DMS153 treated with DMSO at 0.1 percent for 48 hours (cell line): ENCODE data around the gene LETM1.

Experiments used
- DNase-seq: peaks from one replicate; lab custom pipeline; 2025; ENCODE audit not compliant: unreplicated experiment; lab: John Stamatoyannopoulos, UW

The LETM1 gene

GRCh38 chr4:1783015-1783414 lies 72.9 kb downstream of the LETM1 start:
- no peak for DNase-seq

DNA sequence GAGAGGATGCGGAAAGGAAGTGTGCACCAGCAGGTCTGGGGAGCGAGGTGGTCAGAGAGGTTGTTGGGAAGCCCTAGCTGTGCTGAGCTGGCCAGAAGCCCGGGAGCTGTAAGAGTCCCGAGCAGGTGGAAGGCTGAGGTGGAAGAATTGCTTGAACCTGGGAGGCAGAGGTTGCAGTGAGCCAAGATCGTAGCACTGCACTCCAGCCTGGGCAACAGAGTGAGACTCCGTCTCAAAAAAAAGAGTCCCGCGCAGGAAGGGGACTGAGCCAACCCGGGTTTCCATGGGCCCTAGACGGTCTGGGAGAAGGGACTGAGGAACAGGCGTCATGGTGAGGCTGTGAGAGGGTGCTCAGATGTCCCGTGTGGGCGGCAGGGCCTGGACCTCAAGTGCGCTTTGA lies 75.5 kb downstream of the LETM1 start:
- no peak for DNase-seq

GRCh38 chr4:1779588-1780382 lies 76.2 kb downstream of the LETM1 start:
- no peak for DNase-seq

DNA sequence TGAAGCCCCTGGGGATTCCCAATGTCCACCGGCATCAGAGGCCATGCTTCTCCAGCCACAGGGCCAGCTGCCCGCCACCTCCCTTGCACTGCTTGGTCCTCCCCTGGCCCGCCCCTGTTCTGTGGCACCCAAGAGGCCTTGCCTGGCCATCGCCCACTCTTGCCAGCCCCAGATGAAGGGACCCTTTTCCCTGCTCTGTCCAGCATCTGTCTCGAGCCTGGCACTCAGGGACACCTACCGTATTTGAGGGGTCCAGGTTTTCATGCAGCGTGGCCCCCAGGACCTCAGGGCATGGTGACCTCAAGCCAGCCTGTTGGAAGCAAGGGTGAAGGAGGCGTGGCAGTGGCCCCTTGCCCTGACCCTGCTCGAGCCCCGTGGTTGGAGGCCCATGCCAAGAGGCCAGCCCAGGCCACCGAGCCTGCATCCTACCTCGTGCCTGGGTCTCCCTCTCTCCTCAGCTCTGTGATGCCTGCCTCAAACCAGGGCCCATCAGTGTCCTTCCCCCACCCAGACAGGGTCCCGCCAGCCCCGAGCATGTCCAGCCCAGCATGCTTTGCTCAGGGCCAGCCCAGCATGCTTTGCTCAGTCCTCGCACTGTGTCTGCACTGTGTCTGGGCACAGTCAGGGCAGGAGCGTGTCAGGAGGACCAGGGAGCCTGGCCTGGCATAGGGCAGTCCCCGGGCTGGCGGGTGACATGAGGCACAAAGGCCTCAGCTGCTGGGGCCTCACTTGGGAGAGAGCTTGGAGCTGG lies 77.1 kb downstream of the LETM1 start:
- DNase-seq: no peak

GRCh38 chr4:1777822-1778641 lies 77.9 kb downstream of the LETM1 start:
- no peak for DNase-seq

GRCh38 chr4:1776521-1777161 lies 79.3 kb downstream of the LETM1 start:
- no peak for DNase-seq

DNA sequence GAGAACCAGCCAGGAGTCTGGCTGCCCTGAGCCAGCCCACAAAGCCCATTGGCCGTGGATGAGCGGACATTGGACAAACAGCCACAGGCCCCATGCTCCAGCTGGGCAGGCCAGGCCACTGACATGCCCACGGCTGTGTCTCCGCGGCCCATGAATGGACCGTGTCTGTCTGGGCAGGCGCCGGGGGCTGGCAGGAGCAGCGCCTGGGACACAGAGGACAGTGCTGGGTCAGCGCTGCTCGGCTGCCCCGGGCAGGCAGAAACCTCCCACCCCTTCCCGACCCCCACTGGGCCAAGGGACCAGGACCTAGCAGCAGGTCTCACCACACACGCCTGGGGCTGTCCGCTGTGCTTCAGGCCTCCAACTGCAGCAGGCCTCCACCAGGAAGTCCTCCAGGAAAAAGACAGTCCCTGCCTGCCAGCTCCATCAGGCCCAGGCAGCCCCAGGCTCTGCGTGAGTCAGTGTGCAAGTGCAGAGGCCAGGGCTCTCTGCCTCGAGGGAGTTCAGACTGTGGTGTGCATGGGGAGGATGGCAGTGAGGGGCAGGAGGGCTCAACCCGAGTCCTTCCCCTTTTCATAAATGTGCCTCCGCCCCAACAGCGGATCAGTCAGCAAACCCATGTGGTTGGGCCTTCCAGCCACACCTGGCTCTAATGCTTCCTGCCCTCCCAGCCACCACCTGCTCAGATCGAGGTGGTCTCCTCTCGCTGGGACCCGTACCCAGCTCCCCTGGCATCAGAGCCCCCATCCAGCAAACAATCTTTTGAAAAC lies 80.0 kb downstream of the LETM1 start:
- DNase-seq: no peak

DNA sequence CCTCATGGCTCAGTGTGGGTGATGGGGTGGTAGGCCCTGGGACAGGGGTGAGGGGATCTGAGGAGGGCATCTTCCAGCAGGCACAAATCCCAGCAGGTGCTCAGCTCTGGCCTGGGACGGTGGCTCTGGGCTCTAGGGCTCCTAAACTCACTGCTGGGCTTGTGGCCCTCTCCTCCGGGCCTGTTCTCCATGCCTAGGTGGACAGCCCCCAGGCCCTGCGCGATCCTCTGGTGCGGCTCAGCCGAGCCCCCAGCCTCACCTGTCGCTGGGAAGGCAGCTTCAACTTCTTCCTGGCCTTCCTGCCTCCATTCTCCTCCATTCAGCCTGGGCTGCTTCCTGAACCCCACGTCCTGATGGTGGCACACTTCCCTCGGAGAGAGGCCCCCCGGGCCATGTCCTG lies 82.2 kb downstream of the LETM1 start:
- DNase-seq: no peak

GRCh38 chr4:1772853-1773538 lies 83.0 kb downstream of the LETM1 start:
- DNase-seq: no peak

DNA sequence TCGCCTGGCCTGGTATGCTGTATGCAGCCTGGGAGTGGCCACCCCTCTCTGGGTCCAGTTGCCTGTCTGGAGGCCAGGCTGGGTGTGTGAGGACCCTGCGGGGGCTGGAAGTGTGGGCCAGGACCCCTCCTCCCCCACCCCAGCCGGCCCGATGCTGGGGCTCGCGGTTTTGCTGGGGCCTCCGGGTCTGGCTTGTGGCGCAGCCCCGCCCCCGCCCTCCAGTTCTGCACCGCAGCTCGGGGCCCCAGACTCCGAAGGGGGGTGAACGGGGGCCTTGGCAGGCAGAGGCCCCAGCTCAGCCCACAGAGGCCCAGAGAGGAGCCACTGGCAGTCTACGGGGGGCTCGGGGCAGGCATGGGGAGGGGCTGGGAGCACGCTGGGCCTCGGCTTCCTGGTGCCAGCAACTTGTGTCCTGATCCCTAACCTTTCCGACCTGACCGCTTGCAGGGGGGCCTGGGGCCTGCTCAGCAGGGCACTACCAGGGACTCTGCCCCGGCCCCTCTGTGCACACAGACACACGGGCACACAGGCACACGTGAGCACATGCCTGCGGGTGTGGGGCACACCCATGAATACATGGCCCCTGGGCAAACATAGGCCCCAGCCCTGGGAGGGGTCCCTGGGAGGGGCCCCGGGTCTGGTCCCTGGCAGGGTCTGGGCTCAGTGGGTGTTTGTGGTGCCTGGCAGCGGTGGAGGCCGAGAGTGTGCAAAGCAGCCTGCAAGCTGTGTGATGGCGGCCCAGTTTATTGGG lies 84.2 kb downstream of the LETM1 start:
- DNase-seq: no peak

DNA sequence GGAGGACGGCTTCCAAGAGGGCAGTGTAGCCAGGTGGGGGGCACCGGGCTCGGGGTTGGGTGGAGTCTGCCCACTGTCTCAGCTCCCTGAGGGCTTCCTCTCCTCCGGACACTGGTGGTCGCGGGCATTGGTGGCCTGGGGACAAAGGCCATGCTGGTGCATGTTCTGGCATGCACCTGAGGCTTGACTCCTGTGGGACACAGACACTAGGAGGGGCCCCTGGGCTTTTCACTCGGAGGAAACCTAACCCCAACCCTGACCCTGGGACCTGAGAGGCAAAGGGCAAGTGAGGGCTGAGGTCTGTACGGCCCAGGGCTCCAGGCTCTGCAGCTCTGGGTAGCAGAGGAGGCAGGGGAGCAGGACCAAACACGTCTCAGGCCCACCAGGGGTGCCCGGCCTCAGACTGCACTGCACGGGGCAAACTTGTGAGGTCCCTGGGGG lies 85.1 kb downstream of the LETM1 start:
- no peak for DNase-seq

GRCh38 chr4:1770245-1770644 lies 85.7 kb downstream of the LETM1 start:
- no peak for DNase-seq

DNA sequence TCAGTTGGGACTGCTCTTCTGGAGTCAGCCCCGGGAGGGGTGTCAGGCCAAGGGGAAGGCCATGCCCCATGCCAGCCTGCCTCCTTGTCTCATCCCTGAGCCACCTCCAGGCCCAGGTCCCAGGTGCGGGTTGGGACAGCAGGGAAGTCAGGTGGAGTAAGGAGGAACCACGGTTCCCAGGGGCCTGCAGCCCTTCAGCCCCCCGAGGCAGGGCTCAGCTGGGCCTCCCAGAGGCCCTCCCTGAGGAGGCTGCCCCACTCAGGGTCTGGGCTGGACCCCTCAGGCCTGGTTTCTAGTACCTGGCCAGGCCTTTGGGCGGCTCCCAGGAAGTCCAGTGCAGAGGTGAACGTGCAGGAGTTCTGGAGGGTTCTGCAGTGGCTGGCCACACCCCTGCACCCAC lies 86.3 kb downstream of the LETM1 start:
- no peak for DNase-seq

DNA sequence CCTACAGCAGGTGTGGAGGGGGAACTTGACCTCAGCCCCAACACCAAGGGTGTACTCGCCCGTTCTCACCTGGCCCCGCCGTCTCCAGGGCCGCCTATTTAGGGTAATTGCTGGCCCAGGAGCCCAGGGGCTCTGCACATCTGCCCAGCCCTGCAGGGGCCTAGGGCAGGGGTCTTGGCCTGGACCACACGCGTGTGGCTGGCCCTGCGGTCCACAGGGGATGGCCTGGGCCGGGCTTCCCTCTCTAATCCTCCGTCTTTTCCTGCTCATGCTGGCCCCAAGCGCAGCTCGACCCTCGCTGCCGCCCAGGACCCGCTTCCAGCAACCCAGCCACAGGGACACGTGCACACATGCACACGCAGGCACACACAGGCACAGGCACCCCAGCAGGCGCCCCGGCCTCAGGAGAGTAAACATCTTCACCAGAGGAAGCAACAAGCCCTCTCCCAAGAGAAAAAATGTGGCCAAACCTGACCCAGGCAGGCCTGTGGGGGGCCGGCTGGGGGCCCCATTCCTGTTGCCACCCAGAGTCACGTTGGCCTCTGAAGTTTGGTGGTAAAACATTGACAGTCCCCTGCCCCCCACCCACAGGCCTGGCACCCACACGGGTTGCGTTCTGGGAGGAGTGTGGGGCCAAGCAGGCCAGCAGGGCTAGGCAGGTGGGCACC lies 87.5 kb downstream of the LETM1 start:
- no peak for DNase-seq

- no peak for DNase-seq
Measured at GRCh38 chr4:1767770-1768366, 88.1 kb downstream of the LETM1 start.

- DNase-seq: no peak
Measured at GRCh38 chr4:1767061-1767769, 88.7 kb downstream of the LETM1 start.
